RWPE1 (cell line): ENCODE results near the gene FMO2.

Experiments
- CTCF ChIA-PET: fragments of 350-600 bp; sonication (Branson Sonifier 250); formaldehyde crosslinking; extraction: SDS; loops from one replicate; lab custom pipeline; 2021; lab: Yijun Ruan, JAX
- POLR2A ChIA-PET: fragments of 400-600 bp; formaldehyde crosslinking; extraction: SDS; loops from one replicate; lab custom pipeline; 2020; ENCODE audit warnings: antibody characterized with exemption; ENCODE audit not compliant: low non-redundant PET; lab: Yijun Ruan, JAX
- DNase-seq: peaks from one replicate; pipeline ENCODE4 v3.0.0; 2012; ENCODE audit warnings: low spot score
- H3K27ac ChIP-seq: fragments of 450-650 bp; 2 replicates; pipeline ENCODE4 v1.5.1; 2017
- CTCF ChIP-seq: fragments of 450-650 bp; conservative IDR thresholded peaks from 2 replicates; pipeline ENCODE4 v1.5.1; 2017; ENCODE audit warnings: low read depth, mild to moderate bottlenecking

Gene FMO2

GRCh38 chr1:171141688-171142415 lies 43.2 kb upstream of the FMO2 start:
- no peak for TF ChIP-seq CTCF
- no peak overlapping the region for H3K27ac ChIP-seq
- no peak for DNase-seq
- ChIA-PET CTCF (no interaction called here), POLR2A (no interaction called here)

GRCh38 chr1:171142416-171143385 lies 42.4 kb upstream of the FMO2 start:
- no peak for TF ChIP-seq CTCF
- CTCF ChIA-PET, result interaction anchor here (0.6 kb wide), 1 partner anchor 100 kb away, joined by 3 read pairs; no protein-coding TSS in a partner anchor
- no peak overlapping the region for H3K27ac ChIP-seq
- POLR2A ChIA-PET, result no interaction called here
- no peak for DNase-seq

GRCh38 chr1:171150156-171150555 lies 34.9 kb upstream of the FMO2 start:
- no peak overlapping the region for H3K27ac ChIP-seq
- ChIA-PET CTCF (no interaction called here), POLR2A (no interaction called here)
- DNase-seq, result no peak
- no peak for TF ChIP-seq CTCF

GRCh38 chr1:171152549-171152948 lies 32.6 kb upstream of the FMO2 start:
- no peak for TF ChIP-seq CTCF
- DNase-seq, result no peak
- no peak overlapping the region for H3K27ac ChIP-seq
- CTCF ChIA-PET, result interaction anchor here (0.6 kb wide), 1 partner anchor 83 kb away, joined by 3 read pairs; no protein-coding TSS in a partner anchor
- POLR2A ChIA-PET, result no interaction called here

- CTCF ChIA-PET, result no interaction called here
Measured at GRCh38 chr1:171155484-171155883, 29.6 kb upstream of the FMO2 start.

More at GRCh38 chr1:171155484-171155883, 29.6 kb upstream of the FMO2 start:
- POLR2A ChIA-PET, result no interaction called here
- H3K27ac ChIP-seq, result no peak overlapping the region
- TF ChIP-seq CTCF, result no peak
- no peak for DNase-seq
